Right lung (tissue), 10 donors: ENCODE data around the gene CTDP1. TPM values are rescaled to one million over a fixed set of nuclear protein-coding genes. Genes with fewer than 3 reads are reported as not detected.

ENCODE experiments used
- DNase-seq, 2 donors: peaks; one replicate each; pipeline ENCODE4 v3.0.0-alpha.2; 2013
- long read RNA-seq, 8 donors: transcript quantifications; one replicate each; lab custom pipeline, GENCODE V29; 2026
- polyA plus RNA-seq, 5 donors: library from polyadenylated mRNA; unstranded; fragments of 120-200 nt; gene quantifications; one replicate each; pipeline versions ENCODE4 v1.2.1 to v1.2.3, GENCODE V29; 2013; ENCODE audit warnings: inconsistent platforms in 1 of 5, low replicate concordance in 1 of 5; ENCODE audit not compliant: insufficient read length in 5 of 5, insufficient read depth in 1 of 5

Gene CTDP1, protein sequence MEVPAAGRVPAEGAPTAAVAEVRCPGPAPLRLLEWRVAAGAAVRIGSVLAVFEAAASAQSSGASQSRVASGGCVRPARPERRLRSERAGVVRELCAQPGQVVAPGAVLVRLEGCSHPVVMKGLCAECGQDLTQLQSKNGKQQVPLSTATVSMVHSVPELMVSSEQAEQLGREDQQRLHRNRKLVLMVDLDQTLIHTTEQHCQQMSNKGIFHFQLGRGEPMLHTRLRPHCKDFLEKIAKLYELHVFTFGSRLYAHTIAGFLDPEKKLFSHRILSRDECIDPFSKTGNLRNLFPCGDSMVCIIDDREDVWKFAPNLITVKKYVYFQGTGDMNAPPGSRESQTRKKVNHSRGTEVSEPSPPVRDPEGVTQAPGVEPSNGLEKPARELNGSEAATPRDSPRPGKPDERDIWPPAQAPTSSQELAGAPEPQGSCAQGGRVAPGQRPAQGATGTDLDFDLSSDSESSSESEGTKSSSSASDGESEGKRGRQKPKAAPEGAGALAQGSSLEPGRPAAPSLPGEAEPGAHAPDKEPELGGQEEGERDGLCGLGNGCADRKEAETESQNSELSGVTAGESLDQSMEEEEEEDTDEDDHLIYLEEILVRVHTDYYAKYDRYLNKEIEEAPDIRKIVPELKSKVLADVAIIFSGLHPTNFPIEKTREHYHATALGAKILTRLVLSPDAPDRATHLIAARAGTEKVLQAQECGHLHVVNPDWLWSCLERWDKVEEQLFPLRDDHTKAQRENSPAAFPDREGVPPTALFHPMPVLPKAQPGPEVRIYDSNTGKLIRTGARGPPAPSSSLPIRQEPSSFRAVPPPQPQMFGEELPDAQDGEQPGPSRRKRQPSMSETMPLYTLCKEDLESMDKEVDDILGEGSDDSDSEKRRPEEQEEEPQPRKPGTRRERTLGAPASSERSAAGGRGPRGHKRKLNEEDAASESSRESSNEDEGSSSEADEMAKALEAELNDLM
- polyA plus RNA-seq, result 10 to 100 TPM in 3 of 5 donors, 1 to 10 TPM in 2; 8.0 to 13.9 (median 10.1) TPM
- long read RNA-seq, donor 1, full-length matches to known transcripts, result 6 of 6 reads
- long read RNA-seq, donor 1, partial matches to known transcripts, result 0 of 6 reads
- long read RNA-seq, donor 1, other reads (novel, unspliced or antisense), result 0 of 6 reads
- long read RNA-seq, donor 2, partial matches to known transcripts, result 0 of 4 reads
- long read RNA-seq, donor 2, other reads (novel, unspliced or antisense), result 0 of 4 reads
- long read RNA-seq, donor 3, result 0 reads
- long read RNA-seq, donor 4, full-length matches to known transcripts, result 1 of 1 reads
- long read RNA-seq, donor 4, partial matches to known transcripts, result 0 of 1 reads
- long read RNA-seq, donor 4, other reads (novel, unspliced or antisense), result 0 of 1 reads
- long read RNA-seq, donor 5, partial matches to known transcripts, result 5 of 5 reads
- long read RNA-seq, donor 5, other reads (novel, unspliced or antisense), result 0 of 5 reads
- long read RNA-seq, donor 6, partial matches to known transcripts, result 0 of 2 reads
- long read RNA-seq, donor 6, other reads (novel, unspliced or antisense), result 0 of 2 reads
- long read RNA-seq, donor 7, partial matches to known transcripts, result 0 of 1 reads
- long read RNA-seq, donor 7, other reads (novel, unspliced or antisense), result 0 of 1 reads
- long read RNA-seq, donor 8, full-length matches to known transcripts, result 1 of 1 reads
- long read RNA-seq, donor 8, partial matches to known transcripts, result 0 of 1 reads
- long read RNA-seq, donor 8, other reads (novel, unspliced or antisense), result 0 of 1 reads

DNA sequence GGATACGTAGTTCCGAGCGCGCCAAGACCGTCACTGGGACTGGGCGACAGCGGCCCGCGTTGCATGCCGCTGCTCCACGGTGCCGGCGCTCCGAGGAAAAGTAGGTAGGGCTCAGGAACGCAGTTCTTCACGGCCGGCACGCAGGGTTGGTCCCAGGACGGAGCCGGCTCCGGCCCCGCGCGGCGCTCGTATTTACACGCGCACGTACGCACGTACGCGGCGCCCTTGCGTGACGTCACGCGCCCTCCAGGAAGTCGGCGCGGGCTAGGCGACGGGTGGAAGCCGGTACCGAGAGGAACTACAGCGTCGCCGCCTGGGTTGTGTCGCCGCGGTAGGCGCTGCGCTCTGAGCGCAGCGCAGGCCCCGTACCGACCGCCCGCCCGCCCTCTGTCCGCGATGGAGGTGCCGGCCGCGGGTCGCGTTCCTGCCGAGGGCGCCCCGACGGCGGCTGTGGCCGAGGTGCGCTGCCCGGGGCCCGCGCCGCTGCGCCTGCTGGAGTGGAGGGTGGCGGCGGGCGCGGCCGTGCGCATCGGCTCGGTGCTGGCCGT is at the start of gene CTDP1:
Gene CTDP1, plus strand, starts transcription at position 252 of the 548 bp plus-strand sequence. Its CDS starts 145 bp downstream, at position 397.
- peak; percentile 97 to 98 for DNase-seq

DNA sequence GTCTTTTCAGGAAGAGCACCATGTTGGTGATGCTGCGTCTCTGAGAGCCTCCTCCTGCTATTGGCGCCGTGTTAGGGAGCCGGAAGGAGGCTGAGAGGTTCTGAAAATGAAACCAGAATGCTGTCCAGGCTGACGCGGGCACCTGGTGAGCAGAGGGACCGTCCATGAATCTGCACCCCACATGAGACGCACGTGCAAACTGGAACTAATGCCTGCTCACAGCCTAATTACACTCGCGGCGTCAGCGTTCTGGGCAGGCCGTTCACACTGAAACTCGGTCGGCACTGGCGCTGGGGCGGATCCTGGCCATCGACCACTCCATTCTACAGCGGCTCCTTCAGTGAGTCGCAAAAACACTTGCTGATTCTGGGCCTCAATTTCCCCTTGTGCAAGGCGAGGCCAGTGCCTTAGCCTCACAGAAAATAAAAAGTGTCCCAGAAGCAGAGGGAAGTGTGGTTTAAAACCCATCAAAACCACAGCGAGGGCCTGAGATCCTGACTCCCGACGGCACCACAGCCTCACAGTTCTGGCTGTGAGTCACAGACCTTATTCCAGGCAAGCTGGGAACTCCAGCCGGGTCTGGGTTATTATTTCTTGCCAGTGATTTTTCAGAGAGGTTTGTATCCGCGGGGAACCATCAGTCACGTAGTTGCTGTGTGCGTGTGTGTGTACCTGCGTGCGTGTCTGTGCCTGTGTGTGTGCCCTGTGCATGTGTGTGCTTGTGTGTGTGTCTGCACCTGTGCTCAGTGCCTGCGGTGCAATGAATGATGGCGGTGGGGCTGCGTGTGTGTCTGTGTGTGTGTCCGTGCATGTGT is 49.1 kb upstream of the CTDP1 start:
- DNase-seq, result no peak

DNA sequence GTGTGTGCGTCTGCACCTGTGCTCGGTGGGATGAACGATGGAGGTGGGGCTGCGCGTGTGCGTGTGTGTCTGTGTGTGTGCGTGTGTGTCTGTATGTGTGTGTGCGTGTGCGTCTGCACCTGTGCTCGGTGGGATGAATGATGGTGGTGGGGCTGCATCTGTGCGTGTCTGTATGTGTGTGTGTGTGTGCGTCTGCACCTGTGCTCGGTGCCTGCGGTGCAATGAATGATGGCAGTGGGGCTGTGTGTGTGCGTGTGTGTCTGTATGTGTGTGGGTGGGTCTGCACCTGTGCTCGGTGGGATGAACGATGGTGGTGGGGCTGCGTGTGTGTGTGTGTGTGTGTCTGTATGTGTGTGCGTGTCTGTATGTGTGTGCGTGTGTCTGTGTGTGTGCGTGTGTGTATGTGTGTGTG is 48.5 kb upstream of the CTDP1 start:
- DNase-seq, result no peak

DNA sequence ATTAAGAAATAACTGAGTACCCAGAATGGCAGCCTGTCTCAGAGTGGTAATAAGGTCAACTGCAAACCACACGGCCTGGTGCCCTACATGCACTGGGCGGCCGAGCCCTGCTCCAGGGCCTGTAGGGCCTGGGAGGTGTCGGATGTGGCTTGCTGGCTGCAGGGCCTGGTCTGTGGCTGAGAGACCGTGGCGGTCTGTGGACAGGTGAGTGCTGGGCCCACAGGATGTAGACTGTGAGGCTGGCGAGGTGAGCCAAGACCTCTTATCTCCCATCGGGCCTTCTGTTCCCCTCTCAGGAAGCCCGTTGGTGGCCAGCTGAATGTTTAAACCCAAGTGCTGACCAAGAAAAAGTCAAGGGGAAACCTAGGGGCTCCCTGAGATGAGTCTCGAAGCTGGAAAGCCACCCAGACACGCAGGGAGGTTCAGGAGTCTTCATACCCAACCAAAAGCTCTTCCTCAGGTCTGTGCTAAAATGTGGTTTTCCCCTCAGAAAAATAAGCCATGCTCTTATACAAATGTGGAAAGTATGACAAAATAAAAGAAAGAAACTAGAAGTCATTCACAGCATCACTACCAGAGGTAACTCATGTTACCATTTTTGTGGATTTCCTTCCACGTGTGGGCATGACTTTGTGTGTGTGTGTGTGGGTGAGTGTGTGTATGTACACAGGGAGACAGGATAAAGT is 47.7 kb upstream of the CTDP1 start:
- no peak for DNase-seq

DNA sequence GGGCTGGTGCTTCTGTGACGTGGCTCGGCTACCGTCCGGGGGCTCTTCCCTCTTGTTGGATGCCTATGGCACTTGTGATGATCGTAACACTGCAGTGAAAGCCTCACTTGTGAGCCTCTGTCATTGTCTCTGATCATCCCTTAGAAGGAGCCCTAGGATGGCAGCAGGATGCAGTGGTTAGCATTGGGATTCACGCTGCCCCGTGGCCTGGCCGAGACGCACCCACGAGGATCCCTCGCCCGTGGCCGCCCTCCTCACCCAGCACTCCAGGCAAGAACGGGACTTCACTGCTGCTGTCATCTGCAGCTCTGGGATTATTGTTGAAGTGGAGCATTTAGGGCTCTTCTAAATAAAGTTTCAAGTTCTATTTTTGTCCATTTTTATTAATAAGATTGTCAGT is 46.8 kb upstream of the CTDP1 start:
- no peak for DNase-seq

DNA sequence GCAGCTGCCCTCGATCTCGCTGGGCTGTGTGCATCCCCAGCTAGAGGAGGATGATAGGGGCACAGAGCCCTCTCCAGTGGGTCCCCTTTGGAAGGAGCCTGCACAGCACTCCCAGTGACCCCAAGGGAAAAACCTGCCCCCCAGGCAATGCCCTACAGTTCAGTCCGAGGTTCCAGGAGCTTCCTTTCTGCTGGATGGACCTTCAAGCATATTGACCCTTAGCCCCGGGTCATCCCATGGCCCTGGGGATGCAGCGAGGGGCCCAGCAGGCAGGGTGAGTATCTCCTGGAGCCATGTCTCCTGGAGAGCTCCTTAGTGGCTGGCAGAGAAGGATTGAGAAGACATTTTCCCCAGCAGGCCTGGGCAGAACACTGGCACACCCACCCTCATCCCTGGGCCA is 45.4 kb upstream of the CTDP1 start:
- DNase-seq, result no peak

DNA sequence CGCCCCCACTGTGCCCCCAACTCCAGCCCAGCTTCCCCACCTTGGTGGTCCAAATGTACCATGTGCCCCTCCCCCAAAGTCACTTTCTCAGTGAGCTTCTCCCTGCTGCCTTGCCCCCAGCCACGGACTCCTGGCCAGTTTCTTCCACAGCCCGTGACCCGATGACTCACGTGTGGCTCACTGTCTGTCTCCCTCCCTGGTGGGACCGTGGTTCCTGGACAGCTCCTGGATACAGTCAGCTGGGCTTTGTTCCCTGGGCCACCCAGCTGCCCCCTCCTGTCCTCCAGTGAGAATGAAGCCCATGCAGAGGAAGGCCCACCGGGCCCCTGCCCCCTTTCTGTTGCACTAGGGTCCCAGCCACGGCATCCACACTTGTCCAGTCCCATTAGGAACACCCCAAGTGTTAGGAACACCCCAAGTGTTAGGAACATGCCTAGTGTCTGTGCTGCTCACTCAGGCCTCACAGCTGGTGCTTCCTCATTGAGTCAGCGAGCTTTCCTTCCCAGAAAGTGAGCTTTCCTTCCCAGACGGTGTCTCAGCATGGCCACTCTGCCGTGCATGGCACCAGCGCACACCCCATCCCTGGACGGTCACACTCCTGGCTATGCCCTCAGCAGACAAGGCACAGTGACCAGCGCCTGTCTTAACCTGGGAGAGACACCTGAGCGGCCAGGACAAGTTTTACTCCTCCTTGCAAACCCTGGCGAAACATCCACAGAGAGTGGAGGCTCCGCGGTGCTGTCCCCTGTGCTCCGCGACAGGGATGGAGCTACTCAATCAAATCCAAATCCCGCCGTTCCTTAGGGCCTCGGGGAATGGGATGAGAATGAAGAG is 44.8 kb upstream of the CTDP1 start:
- no peak for DNase-seq

DNA sequence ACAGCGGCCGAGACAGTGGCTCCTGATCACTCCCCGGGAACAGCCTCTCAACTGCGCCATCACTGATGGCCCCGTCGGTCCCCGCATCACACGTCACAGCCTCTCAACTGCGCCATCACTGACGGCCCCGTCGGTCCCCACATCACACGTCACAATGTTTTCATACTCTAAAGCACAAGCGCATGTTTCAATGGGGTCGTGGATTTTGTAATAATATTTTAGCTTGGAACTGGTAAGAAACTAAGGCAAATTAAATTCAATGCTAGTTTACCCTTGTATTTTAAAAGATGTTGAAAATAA is 44.2 kb upstream of the CTDP1 start:
- DNase-seq, result no peak

DNA sequence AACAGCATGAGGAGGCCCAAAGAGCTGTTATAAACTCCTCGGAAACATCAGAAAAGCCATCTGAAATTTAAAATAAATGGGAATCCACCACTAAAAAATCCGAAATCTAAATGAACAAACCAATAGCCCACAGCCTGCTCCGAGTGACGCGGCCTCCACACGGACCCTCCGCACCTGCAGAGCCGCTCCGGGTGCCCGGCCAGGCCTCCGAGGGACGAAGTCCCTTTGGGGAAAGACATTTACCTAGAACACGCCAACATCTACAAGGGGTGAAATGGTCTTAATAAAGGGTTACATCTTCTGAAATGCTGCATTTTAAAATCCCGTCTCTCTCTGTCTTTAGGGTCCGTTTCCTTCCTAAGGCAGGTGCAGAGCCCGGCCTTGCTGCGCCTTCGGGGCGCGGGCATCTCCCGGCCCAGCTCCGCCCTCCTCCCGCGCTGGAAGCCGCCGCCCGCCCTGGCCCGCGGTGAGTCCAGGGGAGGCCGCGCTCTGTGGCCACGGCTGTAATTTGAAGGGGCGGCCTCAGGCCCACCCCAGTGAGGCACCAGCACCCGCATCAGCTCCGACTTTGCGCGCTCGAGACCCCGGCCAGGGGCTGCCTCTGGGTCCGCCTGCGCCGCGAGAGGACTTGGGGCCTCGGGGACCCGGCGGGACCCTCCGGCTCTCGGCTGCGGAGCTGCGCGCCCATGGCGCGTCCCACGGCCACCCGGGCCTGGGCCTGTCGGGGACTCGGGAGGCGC is 42.3 kb upstream of the CTDP1 start:
- no peak for DNase-seq

DNA sequence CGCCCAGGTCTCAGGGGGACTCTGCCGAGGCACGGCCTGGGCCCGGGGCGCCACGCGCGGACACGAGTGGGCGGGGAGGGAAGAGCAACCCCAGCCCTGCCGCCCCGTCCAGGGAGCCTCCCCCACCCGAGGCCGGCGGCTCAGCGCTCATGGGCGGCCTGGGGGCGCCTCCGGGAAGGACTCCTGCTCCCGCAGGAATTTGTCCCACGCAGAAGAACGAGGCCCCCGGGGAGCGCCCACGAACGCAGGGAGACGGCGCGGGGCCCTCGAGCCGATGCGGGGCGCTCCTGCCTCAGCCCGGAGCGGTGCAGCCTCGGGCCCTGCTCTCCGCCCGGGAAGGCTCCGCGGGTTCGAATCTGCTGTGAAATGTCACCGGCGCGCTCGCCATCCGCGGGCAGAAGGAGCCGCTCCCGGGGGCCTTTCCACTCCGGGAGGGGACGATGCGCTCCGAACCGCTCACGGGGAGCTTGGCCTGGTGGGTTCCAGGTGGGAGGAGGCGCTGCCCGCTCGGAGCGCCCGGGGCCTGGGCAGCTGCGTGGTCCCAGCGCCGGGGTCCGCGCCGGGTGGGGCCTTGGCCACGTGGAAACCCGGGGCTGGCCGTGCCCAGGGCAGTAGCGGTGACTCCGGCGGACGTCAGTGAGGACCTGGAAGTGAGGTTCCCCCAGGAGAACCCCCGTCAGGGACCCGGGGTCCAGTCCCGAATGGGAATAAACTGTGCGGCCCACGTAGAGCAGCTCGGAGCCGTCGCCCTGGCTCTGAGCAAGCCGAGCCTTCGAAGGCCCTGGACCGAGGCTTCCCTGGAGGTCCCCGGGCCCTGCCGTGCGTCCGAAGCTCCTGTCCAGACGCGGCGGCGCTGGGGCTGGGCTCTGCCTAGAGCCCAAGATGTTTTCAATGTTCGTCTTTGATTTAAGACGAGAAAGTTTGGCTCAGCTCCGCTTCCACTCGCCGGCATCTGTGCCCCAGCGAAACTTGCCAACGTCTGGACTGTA is 41.4 kb upstream of the CTDP1 start:
- no peak for DNase-seq

DNA sequence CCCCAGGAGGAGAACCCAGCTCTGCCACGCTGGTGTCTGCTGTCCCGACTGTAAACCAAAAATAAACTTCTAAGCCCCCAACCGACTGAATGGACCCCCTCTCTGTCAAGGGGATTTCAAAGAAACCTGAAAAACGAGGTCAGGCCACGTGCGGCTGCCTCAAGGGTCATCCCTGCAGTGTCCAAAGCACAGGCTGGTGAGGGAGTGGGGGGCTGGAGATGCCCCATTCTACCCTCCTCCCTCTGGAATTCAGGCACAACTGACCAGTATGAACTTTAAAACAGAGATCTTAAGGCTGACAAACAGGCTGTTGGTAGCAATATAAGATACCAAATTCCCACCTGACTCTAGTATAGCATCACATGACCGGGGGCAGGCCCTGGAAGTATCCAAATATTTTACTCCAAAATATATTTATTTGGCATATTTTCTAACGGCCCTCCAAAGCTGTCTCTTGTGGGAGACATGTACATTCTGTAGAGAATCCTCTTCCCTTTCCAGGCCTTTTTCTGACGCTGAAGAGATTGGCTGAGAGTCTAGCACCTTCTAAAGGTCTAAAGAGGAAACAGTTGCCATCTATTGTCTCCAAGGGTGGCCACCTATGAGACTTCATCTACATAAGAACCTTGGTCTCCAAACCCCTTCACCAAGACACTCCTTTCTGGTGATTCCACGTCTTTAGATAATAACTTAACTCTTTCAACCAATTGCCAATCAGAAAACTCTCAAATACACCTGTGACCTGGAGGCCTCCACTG is 40.4 kb upstream of the CTDP1 start:
- DNase-seq, result no peak

DNA sequence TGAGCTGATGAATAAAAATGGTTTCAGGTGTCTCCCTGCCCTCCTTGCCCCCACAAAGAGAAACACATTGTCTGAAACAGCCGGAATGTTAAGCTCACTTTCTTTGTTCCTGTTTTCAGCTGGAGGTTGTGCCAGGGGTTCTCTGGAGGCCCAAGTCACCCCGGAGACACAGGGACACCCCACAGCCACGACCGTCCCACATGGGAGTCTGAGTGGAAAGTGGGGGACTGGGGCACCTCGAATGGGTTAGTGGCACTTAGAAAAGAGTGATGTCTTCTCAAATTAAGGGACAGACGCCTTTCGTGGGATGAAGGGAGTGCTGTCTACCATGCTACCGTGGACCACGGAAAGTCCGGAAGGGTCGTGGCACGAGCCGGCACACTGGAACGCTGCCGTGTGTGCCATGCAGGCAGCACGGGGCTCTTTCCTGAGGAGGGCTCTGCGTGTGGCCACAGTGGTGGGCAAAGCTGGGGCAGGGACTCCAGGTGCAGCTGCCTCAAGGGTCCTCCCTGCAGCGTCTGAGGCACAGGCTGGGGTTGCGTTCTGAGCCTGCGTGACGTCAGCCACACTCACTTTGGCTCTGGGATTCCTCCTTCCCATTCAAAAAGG is 39.4 kb upstream of the CTDP1 start:
- DNase-seq, result no peak

DNA sequence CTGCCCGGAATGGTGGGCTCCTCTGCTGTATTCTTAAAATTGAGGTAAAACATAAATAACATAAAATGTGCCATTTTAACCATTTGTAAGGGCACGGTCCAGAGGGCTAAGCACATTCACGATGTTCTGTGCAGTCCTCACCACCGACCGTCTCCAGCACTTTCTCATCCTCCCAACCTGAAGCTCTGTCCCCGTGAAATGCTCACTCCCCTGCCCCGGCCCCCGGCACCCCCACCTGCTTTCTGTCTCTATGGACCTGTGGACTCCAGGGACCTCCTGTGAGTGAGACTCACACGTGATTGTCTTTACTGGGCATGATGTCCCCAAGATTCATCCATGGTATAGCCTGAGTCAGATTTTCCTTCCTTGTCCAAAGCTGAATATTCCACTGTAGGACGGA is 38.7 kb upstream of the CTDP1 start:
- DNase-seq, result no peak

DNA sequence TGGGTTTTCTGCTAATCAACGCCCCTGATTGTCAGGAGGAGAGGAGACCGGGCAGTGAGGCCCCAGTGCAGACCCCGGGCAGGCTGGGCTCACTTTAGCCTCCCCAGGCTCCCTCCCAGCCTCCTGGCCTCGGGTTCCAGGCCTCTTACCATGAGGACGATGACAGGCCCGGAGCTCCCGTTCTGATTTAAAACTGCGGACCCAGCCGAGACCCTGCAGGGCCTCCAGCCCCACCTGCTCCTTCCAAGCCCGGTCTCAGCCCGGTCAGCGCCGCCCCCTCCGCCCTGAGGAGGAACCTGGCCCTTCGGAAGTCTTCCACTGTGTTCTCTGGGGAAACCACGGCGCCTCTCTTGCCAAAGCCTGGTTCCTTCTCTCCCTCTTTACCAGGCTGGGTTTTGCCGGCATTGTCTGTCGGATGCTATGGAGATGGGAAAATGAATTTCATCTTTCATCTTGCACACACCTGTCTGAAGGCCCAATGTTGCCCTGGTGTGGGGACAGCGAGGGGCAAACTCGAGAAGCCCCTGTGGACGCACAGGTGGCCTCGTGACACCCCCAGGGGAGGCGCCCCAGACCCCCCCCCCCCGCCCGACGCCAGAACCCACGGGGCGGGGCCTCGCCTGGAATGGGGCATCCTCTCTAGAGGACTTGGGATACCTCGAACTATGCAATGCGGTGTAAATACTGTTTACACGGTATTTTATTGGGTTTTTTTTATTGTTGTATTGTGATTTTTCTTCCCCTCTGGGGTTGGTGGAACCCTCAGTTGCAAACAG is 37.7 kb upstream of the CTDP1 start:
- DNase-seq, result no peak
